Right ventricle myocardium inferior (tissue), 1 donor: ENCODE data around the gene RCAN2. TPM values are rescaled to one million over a fixed set of nuclear protein-coding genes. Genes with fewer than 3 reads are reported as not detected.

ENCODE experiments used
- ATAC-seq: fragments of 200-7000 bp; cut with Tn5 transposase; one replicate; pipeline ENCODE4 v1.9.1; 2020; ENCODE audit warnings: mild to moderate bottlenecking, moderate library complexity
- DNase-seq: peaks from one replicate; pipeline ENCODE4 v3.0.0; 2021; ENCODE audit errors: missing footprints
- intact Hi-C: fragments of 100-400 bp; cut with DNase I; formaldehyde crosslinking; loops from one replicate; pipeline ENCODE4 v1.11.0; 2022
- total RNA-seq: library from RNA; stranded (reverse); fragmentation: NEBNext Ultra II Directional; extraction: Animal tissue kit (Norgen Biotek cat#: 25700); gene quantifications from one replicate; pipeline ENCODE4 v1.2.1, GENCODE V29; 2021
- donor health status: DM: no; HTN: yes; CAD: no; lungs with severe emphysema.

Gene RCAN2
- total RNA-seq, 1 donor from 2014 or later: 273 TPM

GRCh38 chr6:46287681-46288080, 203.6 kb downstream of the RCAN2 start:
- no peak for ATAC-seq
- DNase-seq: no peak
- intact Hi-C loops: no loop called here

GRCh38 chr6:46287043-46287442, 204.2 kb downstream of the RCAN2 start:
- no peak for DNase-seq
- intact Hi-C loops: no loop called here
- no peak for ATAC-seq

GRCh38 chr6:46284475-46284874, 206.8 kb downstream of the RCAN2 start:
- ATAC-seq: no peak
- intact Hi-C loops: no loop called here
- DNase-seq: no peak

- no peak for ATAC-seq
- intact Hi-C loops: no loop called here
Observed at GRCh38 chr6:46281110-46281509, 210.1 kb downstream of the RCAN2 start.

GRCh38 chr6:46279874-46280273, 211.4 kb downstream of the RCAN2 start:
- intact Hi-C loops: no loop called here
- DNase-seq (no peak), ATAC-seq (no peak)

More at GRCh38 chr6:46281110-46281509, 210.1 kb downstream of the RCAN2 start:
- no peak for DNase-seq

- DNase-seq (no peak), ATAC-seq (no peak)
- intact Hi-C loops: no loop called here
Observed at GRCh38 chr6:46276576-46277142, 214.6 kb downstream of the RCAN2 start.

- ATAC-seq (no peak), DNase-seq (no peak)
- intact Hi-C loops: no loop called here
Observed at GRCh38 chr6:46274502-46274901, 216.7 kb downstream of the RCAN2 start.

GRCh38 chr6:46273911-46274310, 217.3 kb downstream of the RCAN2 start:
- DNase-seq: no peak
- ATAC-seq: no peak
- intact Hi-C loops: no loop called here

- no peak for ATAC-seq
- DNase-seq: no peak
- intact Hi-C loops: no loop called here
Observed at GRCh38 chr6:46271728-46272127, 219.5 kb downstream of the RCAN2 start.

- intact Hi-C loops: no loop called here
- ATAC-seq (no peak), DNase-seq (no peak)
Observed at GRCh38 chr6:46271107-46271506, 220.1 kb downstream of the RCAN2 start.

- DNase-seq (no peak), ATAC-seq (no peak)
- intact Hi-C loops: no loop called here
Observed at GRCh38 chr6:46270336-46270735, 220.9 kb downstream of the RCAN2 start.

GRCh38 chr6:46269447-46270229, 221.6 kb downstream of the RCAN2 start:
- peak; percentile 43 for ATAC-seq
- intact Hi-C loops: no loop called here
- peak; percentile 83 for DNase-seq

- intact Hi-C loops: no loop called here
- no peak for ATAC-seq
- no peak for DNase-seq
Observed at GRCh38 chr6:46267515-46267914, 223.7 kb downstream of the RCAN2 start.

- no peak for ATAC-seq
- intact Hi-C loops: no loop called here
- DNase-seq: no peak
Observed at GRCh38 chr6:46265373-46265772, 225.9 kb downstream of the RCAN2 start.

- ATAC-seq (peak; percentile 52), DNase-seq (no peak)
- intact Hi-C loops: no loop called here
Observed at GRCh38 chr6:46263707-46264086, 227.6 kb downstream of the RCAN2 start.

- DNase-seq (no peak), ATAC-seq (no peak)
- intact Hi-C loops: no loop called here
Observed at GRCh38 chr6:46262928-46263706, 228.1 kb downstream of the RCAN2 start.

GRCh38 chr6:46258249-46258648, 233.0 kb downstream of the RCAN2 start:
- intact Hi-C loops: no loop called here

GRCh38 chr6:46255528-46255927, 235.7 kb downstream of the RCAN2 start:
- no peak for ATAC-seq
- DNase-seq: no peak
- intact Hi-C loops: no loop called here

More at GRCh38 chr6:46258249-46258648, 233.0 kb downstream of the RCAN2 start:
- ATAC-seq: no peak
- DNase-seq: no peak

GRCh38 chr6:46254946-46255345, 236.3 kb downstream of the RCAN2 start:
- DNase-seq (no peak), ATAC-seq (no peak)
- intact Hi-C loops: no loop called here

- intact Hi-C loops: no loop called here
- no peak for DNase-seq
- no peak for ATAC-seq
Observed at GRCh38 chr6:46254331-46254730, 236.9 kb downstream of the RCAN2 start.
